Rectal smooth muscle tissue (tissue), 1 donor: Measurements from ENCODE around the gene PALM.

Experiments used
- H3K27ac ChIP-seq: one replicate; pipeline ENCODE4 v1.7.0; 2013; ENCODE audit warnings: low read depth, low read length, inconsistent platforms
- H3K27me3 ChIP-seq: one replicate; pipeline ENCODE4 v1.7.0; 2013; ENCODE audit warnings: low read length; ENCODE audit not compliant: control insufficient read depth, insufficient read depth
- H3K36me3 ChIP-seq: one replicate; pipeline ENCODE4 v1.7.0; 2013; ENCODE audit warnings: low read length; ENCODE audit not compliant: control insufficient read depth, insufficient read depth
- H3K4me1 ChIP-seq: one replicate; pipeline ENCODE4 v1.7.0; 2013; ENCODE audit warnings: low read length; ENCODE audit not compliant: control insufficient read depth, insufficient read depth
- H3K4me3 ChIP-seq: one replicate; pipeline ENCODE4 v1.7.0; 2013; ENCODE audit warnings: low read length
- H3K9ac ChIP-seq: one replicate; pipeline ENCODE4 v1.7.0; 2013; ENCODE audit warnings: low read length

PALM gene

DNA sequence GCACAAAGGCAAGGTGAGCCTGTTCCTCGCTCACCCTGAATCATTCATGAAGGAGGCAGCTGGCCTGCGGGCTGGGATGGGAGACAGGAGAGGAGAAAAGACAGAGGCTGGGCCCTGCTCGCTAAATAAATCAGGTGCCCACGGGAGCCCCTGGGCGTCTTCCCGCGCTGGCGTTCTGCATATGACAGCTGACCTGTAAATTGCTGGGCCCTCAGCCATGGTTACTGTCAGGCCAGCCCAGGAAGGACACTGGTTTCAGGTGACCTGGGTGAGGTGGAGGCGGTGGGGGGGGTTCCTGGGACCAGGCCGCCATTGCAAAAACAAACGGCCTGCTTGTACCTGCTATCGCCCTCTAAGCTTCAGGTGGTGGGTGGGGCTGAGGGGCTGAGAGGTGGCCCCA is 85.1 kb downstream of the PALM start:
- no peak overlapping the region for H3K27ac ChIP-seq
- H3K9ac ChIP-seq, result no peak overlapping the region
- no peaks in the 10 kb centered on the region for H3K36me3 ChIP-seq
- no peaks in the 10 kb centered on the region for H3K27me3 ChIP-seq
- H3K4me1 ChIP-seq, result peaks cover 4% of the 10 kb centered on the region
- H3K4me3 ChIP-seq, result no peak overlapping the region

DNA sequence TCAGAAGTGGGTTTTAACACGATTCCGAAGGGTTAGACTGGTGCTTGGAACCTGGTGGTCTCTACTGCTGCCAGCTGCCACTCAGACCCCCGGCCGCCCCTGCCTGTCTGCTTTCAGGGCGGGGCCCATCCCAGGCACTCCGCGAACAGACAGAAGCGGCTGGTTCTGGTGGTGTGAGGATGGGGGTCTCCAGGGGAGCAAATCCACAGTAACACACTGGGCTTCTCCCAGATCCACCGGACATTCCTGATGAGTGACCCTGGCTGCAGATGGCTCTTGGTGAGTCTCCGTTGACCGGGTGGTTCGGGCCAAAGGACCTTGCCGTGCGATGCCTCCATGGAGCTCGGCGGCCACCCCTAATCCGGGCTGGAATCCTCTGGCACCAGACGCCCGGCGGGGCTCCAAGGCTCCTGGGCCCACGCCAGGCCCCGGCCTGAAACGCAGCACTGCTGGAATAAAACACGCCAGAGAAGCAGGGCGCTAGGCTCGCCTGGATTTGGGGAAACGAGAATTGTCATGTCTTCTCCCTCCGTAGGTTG is 86.4 kb downstream of the PALM start:
- H3K27ac ChIP-seq, result no peak overlapping the region
- no peak overlapping the region for H3K4me3 ChIP-seq
- no peak overlapping the region for H3K9ac ChIP-seq
- H3K36me3 ChIP-seq, result peaks cover under 1% of the 10 kb centered on the region
- H3K4me1 ChIP-seq, result peaks cover 16% of the 10 kb centered on the region
- no peaks in the 10 kb centered on the region for H3K27me3 ChIP-seq

- Histone ChIP-seq H3K27me3 (no peaks in the 10 kb centered on the region), H3K4me3 (peak overlapping the region; percentile 87), H3K4me1 (peaks cover 24% of the 10 kb centered on the region), H3K27ac (no peak overlapping the region), H3K9ac (no peak overlapping the region), H3K36me3 (peaks cover 4% of the 10 kb centered on the region)
Observed at GRCh38 chr19:795691-796581, 87.2 kb downstream of the PALM start.

DNA sequence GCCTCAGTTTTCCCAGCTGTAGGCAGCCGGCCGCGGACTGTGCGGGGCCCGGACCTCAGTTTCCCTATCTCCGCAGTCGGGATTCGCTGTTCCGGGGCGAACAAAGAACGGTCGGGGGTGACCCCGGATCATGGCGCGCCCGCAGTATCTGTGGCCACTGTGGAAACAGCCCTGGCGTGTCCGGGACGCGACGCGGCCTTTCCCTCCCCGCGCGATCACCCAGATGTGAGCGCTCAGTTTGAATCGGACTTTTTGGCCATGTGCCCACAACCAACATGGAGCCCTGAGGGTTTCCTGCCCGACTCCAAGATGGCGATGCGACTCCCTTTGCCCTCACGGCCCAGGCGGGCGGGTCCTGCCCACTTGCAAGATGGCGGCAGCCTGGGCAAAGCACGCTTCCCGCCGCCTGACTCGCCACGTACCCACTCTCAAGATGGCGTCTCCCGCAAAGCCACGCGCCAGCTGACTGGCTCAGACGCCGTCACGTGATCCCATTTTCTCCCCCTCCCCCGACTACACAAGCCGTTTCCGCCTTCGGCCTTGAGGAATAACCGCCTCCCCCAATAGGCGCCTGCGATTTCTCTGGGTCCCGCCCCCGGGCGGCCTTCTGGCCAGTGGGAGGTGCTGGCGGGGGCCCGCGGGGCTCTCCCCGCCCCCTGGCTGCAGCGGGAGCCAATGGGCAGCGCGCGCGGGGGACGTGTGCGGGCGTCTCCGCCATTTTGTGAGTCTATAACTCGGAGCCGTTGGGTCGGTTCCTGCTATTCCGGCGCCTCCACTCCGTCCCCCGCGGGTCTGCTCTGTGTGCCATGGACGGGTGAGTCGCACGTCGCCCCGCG is 88.2 kb downstream of the PALM start, which contains the start of gene PTBP1:
TSS of gene PTBP1 (plus strand) at position 761 of the 836 bp plus-strand sequence. CDS start at position 807, 46 bp downstream.
- H3K27me3 ChIP-seq, result no peaks in the 10 kb centered on the region
- H3K4me3 ChIP-seq, result peak within 1 kb of the TSS; percentile 87
- peak within 1 kb of the TSS; percentile 49 for H3K9ac ChIP-seq
- H3K36me3 ChIP-seq, result peaks cover 4% of the 10 kb centered on the region
- peak within 1 kb of the TSS; percentile 90 for H3K27ac ChIP-seq
- peaks cover 34% of the 10 kb centered on the region for H3K4me1 ChIP-seq
